PFSK-1 (cell line): ENCODE data around the gene ASIC4.

Experiments
- FOXP2 ChIP-seq: optimal IDR thresholded peaks from 2 replicates; pipeline ENCODE3; 2011; ENCODE audit warnings: borderline replicate concordance, control low read depth, inconsistent platforms; ENCODE audit not compliant: insufficient read depth; ENCODE audit errors: extremely low read length, extremely low read depth
- POLR2AphosphoS5 ChIP-seq: IDR thresholded peaks from 2 replicates; pipeline ENCODE4 v1.6.1; 2012; ENCODE audit warnings: low read depth, mild to moderate bottlenecking, control low read depth, low read length, moderate library complexity
- SIN3A ChIP-seq: IDR thresholded peaks from 2 replicates; pipeline ENCODE4 v1.6.1; 2012; ENCODE audit warnings: mild to moderate bottlenecking, low read length, moderate library complexity, borderline replicate concordance; ENCODE audit not compliant: insufficient read depth
- TAF1 ChIP-seq: IDR thresholded peaks from 2 replicates; pipeline ENCODE4 v1.6.1; 2012; ENCODE audit warnings: low read length, control low read depth, borderline replicate concordance; ENCODE audit not compliant: insufficient read depth
- TF ChIP-seq, protein P1 (sequence below), 2 experiments: IDR thresholded peaks; 2 replicates each; pipeline versions ENCODE4 v1.6.1 to v1.8.0; 2011 to 2012; ENCODE audit warnings: low read depth in 2 of 2, low read length in 2 of 2, control low read depth in 1 of 2, inconsistent platforms in 1 of 2, mild to moderate bottlenecking in 1 of 2, moderate library complexity in 1 of 2; ENCODE audit not compliant: insufficient read depth in 1 of 2

DNA sequence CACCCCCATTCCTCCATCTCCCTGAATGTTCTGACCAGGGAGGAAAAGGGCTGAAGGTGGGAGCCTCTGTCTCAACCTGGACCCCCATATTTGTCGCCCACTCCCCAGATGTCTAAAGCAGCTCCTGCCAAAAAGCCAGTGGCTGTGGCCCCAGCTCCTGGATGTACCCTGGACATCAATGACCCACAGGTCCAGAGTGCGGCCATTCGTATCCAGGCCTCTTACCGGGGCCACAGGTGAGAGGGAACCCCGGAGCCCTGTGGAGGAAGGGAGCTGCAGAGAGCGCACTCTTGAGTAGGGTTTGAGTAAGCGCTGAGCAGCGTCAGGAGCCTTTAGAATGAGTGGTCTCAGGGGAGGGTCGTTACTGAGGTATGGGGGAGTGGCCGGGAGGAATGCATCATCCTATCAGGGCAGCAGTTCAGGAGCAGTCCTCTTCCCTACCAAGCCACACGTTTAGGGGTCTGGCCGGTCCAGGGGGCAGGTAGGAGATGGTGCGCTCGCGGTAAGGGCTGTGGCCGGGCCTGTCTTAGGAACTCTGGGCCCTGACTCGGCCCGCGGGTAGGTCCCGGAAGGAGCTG is 17.9 kb upstream of the ASIC4 start:
- TF ChIP-seq POLR2AphosphoS5 (no peak), SIN3A (no peak), TAF1 (no peak), FOXP2 (no peak)
- TF ChIP-seq, protein P1, sequence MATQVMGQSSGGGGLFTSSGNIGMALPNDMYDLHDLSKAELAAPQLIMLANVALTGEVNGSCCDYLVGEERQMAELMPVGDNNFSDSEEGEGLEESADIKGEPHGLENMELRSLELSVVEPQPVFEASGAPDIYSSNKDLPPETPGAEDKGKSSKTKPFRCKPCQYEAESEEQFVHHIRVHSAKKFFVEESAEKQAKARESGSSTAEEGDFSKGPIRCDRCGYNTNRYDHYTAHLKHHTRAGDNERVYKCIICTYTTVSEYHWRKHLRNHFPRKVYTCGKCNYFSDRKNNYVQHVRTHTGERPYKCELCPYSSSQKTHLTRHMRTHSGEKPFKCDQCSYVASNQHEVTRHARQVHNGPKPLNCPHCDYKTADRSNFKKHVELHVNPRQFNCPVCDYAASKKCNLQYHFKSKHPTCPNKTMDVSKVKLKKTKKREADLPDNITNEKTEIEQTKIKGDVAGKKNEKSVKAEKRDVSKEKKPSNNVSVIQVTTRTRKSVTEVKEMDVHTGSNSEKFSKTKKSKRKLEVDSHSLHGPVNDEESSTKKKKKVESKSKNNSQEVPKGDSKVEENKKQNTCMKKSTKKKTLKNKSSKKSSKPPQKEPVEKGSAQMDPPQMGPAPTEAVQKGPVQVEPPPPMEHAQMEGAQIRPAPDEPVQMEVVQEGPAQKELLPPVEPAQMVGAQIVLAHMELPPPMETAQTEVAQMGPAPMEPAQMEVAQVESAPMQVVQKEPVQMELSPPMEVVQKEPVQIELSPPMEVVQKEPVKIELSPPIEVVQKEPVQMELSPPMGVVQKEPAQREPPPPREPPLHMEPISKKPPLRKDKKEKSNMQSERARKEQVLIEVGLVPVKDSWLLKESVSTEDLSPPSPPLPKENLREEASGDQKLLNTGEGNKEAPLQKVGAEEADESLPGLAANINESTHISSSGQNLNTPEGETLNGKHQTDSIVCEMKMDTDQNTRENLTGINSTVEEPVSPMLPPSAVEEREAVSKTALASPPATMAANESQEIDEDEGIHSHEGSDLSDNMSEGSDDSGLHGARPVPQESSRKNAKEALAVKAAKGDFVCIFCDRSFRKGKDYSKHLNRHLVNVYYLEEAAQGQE (IDR thresholded peaks at IDR 0.05; ENCODE audit: insufficient read depth in 1 of 2, low read depth in 2 of 2, low read length in 2 of 2), result no peak
